Myocyte (in vitro differentiated cells): Measurements from ENCODE around the gene UMODL1. TPM values are rescaled to one million over a fixed set of nuclear protein-coding genes. Genes with fewer than 3 reads are reported as not detected.

Experiments used
- DNase-seq: peaks from one replicate; pipeline ENCODE4 v3.0.0-alpha.2; 2012; ENCODE audit warnings: low read depth
- total RNA-seq: library from RNA; depleted of rRNA; stranded (reverse); fragments of >200 nt; gene quantifications from 2 replicates; pipeline ENCODE4 v1.2.3, GENCODE V29; 2014

Gene UMODL1
- total RNA-seq, 1 donor from 2014 or later = not detected

DNA sequence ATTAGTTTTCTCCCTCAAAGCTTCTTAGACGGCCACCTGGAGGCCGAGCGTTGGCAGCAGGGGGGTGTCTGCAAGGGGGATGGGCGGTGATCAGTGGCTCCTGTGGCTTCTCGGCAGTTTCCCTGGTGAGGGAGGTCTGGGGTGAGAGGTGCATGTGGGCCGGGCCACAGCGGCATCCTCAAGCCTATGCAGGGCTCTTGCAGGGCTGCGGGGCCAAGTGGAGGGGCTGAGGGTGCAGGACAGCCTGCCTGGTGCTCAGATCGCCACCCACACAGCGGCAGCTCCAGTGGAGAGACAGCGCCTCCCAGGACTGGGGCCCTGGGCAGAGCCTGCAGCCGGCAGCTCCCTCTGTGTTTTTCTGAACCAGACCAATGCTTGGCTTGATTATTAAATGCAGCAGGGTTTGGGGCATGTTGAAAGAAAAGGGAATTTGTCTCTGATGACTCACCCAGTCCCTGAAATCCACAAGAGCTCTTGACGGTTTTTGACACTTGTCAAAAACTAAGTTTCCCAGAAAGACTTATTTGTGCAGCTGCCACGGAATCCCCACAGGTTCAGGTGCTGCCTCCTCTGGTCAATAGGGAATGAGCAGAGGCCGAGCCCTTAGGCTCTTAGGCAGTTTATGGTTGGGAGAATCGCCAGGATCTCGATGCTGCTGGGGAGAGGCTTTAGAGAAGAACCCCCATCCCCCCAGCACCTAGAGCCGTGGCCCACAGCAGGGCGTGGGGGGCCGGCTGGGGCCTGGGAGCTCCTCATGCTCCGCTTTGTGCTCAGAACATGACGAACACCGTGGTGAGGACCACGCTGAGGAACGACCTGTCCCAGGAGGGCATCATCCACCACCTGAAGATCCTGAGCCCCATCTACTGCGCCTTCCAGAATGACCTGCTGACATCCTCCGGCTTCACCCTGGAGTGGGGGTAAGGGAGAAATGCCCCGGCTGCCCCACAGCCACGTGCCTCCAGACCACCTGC lies 54.7 kb downstream of the UMODL1 start:
- DNase-seq = peak; percentile 40

DNA sequence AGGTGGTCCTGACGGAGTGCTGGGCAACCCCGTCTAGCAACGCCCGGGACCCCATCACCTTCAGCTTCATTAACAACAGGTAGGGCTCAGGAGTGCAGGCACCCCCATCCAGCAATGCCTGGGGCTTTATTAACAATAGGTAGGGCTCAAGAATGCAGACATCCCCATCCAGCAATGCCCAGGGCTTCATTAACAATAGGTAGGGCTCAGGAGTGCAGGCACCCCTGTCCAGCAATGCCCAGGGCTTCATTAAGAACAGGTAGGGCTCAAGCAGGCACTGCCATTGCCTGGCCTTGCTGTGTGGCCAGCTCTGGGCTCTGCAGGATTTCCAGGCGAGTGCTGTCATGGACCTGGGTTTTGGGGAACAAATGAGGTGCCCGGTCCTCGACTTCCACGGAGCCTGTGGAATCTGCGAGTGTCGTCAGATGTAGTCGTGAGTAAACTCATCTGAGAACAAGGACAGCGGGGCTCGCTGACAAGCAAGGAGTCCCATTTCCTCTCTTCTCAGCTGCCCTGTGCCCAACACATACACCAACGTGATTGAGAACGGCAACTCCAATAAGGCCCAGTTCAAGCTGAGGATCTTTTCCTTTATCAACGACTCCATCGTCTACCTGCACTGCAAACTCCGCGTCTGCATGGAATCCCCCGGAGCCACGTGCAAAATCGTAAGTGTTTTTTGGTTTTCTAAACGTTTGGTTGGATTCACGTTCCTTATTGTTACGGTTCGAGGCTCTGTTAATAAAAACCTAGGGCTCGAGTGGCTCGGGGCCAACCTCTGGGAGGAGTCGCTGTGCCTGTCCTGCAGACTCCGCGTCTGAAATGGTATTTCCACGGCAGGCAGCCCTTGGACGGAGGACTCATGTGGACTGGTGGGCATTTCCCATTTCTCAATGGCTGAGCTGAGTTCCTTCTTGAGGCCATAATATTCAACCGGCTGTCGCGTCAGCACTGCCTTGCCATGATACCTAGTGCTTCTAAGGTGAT lies 56.3 kb downstream of the UMODL1 start:
- DNase-seq = no peak

DNA sequence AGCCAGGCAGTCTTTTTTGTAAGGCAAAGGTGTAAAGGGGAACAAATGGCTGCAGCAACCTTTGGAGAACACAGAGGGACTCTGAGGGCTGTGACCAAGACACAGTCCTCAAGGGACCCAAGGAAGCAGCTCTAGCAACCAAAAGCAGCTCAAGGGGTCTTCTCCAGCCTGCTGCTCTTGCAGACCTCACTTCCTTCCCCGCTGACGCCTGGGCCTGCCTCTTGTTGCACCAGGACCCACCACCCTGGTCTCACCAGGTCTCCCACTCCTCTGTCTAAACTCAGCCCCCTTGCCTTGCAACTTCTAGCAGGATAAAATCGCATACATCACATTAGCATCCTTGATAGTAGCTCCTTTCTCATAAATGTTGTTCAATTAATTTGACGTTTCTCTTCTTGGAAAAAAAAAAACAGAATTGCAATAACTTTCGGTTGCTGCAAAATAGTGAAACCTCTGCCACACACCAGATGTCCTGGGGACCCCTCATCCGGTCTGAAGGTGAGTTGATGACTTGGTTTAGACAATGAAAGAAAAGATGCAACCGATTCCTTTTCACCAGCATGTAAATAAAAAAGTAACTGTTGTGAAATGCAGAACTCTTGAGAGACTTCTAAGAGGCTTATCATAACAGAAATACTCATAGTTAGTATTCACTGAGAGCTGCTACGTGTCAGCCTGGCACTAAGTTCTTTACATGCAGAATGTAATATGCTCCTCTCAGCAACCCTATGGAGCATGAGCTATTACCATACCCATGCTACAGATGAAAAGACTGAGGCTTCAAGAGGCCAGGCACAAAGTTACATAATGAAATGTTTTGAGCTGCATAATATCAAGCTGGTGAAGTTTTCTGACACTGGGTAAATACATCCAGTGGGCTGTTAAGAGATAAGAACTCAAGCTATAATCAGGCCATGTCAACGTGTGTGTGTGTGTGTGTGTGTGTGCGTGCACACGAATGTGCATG lies 58.5 kb downstream of the UMODL1 start:
- no peak for DNase-seq

DNA sequence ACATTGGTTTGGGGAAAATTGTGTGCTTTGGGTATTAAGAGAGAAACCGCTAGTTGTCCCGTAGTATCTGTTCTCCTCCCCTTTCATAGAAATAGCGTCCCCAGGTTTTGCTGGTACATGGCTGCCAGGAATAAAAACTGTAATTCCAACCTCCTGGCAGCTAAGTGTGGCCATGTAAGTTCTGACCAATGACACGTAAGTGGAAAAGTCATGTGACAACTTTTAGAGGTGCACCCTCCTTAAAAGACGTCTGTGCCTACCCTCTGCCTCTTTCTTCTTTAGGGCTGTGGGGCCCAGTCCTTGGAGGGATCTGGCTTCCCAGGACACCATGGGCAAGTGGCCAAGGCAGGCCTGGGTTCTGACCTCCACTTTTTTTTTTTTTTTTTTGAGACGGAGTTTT lies 59.3 kb downstream of the UMODL1 start:
- DNase-seq = no peak

DNA sequence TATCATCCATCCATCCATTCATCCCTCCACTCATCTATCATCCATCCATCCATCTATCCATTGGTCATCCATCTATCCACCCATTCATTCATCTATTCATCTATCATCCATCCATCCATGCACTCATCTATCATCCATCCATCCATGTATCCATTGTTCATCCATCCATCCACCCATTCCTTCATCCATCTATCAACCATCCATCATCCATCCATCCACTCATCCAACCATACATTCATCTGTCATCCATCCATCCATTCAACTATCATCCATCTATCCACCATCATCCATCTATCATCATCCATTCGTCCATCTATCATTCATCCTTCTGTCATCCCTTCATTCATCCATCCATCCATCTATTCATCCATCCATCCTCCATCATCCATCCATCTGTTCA lies 61.1 kb downstream of the UMODL1 start:
- DNase-seq = no peak

DNA sequence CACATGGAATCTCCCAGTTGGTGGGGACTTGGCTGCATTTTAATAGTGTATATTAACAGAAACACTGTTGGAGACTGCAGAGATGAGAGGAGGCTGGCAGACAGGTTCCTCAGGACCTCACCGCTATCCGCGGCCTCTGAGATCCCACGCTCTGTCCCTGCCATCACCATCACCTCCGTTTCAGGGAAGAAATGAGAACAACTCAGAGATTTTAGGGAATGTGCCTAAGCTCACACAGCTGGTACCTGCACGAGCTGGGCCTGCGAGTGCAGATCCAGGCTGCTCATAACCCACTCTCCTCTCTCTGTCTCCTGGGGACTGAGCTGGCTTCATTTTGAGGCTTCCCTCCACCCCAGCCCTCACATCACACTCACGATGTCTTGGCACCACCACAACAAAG lies 62.0 kb downstream of the UMODL1 start:
- DNase-seq = no peak

DNA sequence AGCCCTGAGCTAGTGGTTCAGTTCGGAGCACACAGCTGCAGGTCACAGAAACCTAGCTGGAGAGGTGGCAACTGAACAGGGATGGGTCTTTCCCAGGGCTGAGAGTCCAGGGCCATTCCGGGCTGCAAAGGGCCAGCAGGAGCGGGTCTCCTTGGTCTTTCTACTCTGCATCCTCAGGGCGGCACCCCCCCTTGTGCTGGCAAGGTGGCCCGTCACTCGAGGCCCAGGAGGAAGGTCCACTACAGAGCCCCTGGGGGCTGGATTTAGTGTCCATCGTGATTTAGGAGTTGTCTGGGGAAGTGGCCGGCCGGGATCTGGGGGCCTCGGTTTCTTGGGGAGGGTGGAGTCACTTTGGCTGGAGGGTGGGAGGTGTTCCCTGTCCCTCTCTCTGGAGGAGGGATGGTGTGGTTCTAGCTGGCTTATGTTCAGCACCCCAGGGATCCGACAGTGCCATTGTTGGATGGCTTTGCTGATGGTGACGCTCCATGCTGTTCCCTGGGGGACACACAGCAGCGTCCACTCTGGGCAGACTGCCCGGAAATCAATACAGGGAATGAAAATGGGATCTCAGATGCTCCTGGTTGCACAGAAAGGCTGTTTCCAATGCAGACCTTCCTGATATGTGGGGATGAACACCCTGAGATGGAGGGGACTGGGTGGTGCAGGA lies 64.4 kb downstream of the UMODL1 start:
- no peak for DNase-seq

DNA sequence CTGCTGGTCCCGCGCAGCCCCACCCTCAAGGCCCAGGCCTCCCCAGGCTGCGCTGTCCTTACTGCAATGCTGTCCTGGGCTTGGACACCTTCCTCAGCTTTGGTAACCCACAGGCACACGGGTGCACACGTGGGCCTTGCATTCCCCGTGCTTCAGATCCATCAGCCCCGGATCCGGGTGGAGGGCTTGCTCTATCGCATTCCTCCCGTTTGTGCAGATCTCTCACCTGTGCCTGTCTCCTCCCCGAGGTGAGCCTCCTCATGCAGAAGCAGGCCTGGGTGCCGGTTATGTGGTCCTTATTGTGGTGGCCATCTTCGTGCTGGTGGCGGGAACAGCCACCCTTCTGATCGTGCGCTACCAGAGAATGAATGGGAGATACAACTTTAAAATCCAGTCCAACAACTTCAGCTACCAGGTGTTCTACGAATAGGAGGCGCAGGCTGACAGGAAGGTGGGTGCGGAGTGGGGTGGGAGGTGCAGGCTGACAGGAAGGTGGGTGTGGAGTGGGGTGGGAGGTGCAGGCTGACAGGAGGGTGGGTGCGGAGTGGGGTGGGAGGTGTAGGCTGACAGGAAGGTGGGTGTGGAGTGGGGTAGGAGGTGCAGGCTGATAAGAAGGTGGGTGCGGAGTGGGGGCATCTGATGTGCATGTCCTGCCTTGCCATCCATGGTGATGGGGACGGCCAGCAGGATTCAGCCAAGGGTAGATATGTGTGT lies 66.2 kb downstream of the UMODL1 start:
- DNase-seq = no peak

DNA sequence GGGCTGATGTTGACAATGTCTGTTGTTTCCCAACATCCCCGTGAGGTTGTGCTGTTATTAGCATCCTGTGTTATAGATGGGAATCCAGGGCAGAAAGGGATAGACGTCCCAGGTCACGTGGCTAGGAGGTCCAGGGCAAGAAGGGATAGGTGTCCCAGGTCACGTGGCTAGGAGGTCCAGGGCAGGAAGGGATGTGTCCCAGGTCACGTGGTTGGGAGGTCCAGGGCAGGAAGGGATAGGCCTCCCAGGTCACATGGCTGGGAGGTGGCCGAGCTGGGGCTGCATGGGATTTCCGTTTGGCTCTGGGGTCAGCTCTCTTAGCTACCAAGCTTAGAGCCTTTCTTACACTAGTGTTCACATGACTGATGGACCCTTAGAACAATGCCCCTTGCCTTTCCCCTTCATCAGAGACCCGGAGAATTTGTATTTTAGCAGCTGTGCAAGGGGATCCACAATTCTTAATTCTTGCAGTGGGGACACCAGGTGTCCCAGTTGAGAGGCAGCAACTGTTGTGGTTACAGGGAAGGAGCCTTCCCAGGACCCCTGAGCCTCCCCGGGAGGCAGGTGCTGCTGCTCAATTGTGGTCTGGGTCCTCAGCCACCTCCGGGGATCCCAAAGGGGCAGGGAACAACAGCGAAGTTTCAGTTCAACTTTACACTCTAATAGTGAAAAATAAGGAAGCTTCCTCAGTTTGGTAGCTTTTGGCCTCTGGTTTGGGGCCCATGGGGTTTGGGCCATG lies 69.2 kb downstream of the UMODL1 start:
- DNase-seq = no peak

DNA sequence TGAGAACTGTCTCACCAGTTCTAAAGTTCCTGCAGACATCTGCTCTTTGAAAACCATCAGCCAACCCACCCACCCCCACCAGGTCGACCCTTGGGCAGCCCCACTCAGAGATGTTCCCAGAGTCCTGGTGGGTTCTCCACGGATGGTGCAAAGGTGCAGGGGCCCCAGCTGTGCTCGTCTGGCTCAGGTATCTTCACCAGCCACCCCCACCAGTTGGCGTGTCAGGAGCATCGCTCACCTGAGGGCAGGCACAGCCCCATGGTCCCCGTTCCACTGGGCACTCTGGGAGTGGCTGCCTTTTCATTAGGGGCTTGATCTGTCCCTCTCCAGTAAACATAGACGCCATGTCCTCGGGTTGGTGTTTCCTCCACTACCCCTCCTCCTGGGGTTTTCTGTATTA lies 70.5 kb downstream of the UMODL1 start:
- DNase-seq = no peak

DNA sequence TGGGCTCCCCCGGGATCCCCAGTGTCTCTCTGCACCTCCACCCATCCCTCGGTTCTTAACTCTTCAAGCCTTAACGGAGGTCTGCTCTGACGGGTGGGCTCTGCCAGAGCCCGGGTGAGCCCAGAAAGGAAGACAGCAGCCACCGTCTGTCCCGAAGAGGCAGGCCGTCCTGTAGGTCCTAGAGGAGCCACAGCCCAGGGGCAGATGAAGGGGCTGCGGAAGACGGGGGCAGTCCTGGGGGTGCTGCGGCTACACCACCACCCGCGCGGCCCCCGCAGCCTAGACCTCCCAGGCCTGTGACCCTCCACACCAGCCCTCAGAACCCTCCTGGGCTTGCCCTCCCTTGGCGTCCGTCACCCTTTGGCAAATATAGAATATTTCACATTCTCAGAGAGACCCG lies 71.0 kb downstream of the UMODL1 start:
- no peak for DNase-seq

DNA sequence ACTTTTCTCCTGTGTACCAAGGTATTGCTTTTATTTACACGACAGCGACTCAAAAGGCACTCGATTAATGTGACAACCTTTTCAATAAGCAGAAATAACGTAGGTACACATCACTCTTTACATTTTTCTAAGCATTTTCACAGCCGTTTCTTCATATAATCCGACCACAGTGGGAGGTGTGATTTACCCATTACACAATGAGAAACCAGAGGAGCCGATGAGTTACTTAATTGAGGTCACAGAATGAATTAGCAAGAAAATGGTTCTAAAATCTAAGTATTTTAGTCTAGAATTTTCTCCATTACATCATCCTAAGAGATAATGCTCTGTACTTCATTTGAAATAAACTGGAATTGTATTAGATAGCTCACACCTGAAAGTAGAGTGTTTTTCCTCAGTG lies 71.5 kb downstream of the UMODL1 start:
- no peak for DNase-seq

DNA sequence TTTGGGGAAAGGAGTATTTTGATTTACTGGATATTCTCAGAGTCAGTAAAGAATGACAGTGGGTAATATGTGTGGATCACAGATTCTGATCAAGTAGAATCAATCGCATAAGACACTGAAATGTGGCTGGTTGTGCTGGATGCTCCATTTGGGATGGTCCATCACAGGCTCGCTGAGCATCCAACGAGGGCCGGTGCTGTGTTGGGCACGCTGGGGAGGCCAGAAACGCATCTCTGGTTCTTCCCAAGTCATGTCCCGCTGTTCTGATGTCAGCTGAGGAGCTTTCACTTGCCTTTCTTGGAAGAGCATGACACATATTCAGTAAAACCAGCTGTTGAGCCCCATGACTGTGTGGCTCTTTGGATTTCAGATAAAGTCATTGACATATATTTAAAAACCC lies 72.0 kb downstream of the UMODL1 start:
- DNase-seq = peak; percentile 36

DNA sequence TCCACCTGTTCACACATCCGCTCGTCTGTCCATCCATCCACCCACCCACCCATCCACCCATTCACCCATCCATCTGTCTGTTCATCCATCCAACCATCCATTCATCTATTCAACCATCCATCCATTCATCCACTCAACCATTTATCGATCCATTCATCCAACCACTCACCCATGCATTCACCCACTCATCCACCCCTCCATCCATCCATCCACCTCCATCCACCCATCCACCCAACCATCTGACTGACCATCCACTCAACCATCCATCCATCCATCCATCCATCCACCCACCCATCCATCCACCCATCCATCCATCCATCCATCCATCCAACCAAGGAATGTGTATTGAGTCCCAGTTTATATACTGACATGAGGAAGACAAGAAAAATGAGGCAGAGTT lies 73.1 kb downstream of the UMODL1 start:
- DNase-seq = no peak

DNA sequence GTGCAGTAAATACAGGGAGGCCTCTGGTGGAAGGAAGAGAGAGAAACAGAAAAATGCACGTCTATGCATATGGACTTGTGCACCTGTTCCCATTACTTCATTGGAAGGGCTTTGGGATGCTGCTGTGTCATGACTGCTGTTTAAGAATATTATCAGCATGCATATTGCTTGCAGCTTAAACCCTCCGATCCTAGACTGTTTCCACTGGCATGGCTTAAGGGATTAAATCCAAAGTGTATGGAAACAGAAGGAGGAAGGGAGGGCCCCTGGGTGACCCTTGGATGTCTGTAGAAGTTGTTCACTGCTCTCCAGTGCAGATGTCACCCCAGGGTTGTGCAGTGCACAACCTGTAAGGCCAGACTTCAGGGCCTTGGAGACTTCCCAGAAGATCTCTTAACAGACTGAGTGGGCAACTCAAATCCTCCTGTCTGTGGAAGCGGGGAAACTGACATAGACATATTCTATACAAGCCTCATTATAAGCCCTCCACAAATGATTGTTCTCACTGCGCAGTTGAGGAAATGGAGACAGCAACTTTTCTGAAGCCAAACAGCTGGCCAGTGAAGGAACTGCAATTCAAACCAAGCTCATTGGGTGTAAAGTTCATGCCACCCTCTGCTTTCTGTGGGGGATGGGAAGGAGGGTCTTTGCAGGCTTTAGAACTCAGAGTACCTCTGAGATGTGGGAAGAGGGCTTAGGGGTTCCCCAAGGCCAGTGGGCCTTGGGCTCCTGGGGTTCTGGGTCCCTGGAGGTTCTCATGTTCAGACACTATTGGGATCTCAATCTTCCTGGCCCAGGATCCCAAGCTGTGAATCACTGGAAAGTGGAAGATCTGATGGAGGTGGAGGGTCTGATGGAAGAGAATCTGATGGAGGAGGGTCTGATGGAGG lies 73.8 kb downstream of the UMODL1 start:
- DNase-seq = no peak

DNA sequence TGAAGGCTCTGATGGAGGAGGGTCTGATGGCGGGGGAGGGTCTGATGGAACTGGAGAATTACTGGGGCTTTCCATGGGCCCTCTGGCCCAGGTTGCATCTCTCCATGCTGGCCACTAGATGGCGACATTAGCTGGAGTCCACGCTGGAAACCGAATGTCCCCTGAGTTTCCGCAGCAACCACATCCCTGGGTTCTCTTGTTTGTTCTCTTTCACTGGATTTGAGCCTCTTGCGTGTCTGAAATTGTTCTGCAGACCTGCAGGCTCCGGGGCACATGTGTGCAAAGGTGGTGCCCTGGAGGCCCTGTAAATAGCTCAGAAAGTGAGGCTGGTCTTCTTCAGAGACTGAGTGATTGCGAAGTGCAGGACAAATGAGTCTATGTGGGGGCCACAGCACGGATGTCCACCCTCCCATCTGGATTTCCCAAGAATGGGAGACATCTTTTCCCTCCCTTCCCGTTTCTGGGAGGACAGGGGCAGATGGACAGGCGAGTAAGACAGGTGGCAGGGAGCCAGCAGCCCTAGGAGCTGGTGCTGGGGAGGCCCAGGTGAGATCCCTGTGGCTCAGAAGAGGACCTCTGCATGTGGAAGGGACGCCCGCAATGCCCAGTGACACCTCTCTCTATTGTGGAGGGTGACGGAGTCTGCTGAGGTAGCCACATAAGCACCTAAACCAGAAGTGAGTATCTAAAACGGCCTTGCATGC lies 74.6 kb downstream of the UMODL1 start:
- peak; percentile 58 for DNase-seq

DNA sequence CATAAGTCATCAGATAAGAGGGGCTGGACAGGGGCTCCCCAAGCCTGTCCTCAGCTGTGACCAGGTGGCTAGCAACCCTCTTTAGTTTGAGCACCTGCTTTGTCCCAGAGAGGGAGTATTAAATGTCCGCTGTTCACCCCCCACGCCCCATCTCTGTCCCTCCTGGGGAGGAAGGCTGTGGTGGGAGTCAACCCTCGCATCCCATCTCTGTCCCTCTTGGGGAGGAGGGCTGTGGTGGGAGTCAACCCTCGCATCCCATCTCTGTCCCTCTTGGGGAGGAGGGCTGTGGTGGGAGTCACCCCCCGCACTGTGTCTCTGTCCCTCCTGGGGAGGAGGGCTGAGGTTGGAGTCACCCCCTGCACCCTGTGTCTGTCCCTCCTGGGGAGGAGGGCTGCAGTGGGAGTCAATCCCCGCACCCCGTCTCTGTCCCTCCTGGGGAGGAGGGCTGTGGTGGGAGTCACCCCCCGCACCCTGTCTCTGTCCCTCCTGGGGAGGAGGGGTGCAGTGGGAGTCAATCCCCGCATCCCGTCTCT lies 75.2 kb downstream of the UMODL1 start:
- no peak for DNase-seq
